GM18519 (cell line): ENCODE results near the gene AGMAT.

Experiments
- ATAC-seq: cut with Tn5 transposase; IDR thresholded peaks from one replicate; pipeline ENCODE4 v1.9.1; 2021; ENCODE audit warnings: mild to moderate bottlenecking, moderate library complexity; ENCODE audit not compliant: unreplicated experiment, low FRiP score

The AGMAT gene

GRCh38 chr1:15584489-15585363, at the start of gene AGMAT:
AGMAT (minus strand) TSS chr1:15585051; CDS start chr1:15584967, 84 bp downstream.
- no peak for ATAC-seq

- ATAC-seq, result no peak
Measured at GRCh38 chr1:15633756-15634420, 49.0 kb upstream of the AGMAT start.

- no peak for ATAC-seq
Measured at GRCh38 chr1:15628003-15628402, 43.2 kb upstream of the AGMAT start.

GRCh38 chr1:15627343-15627988, 42.6 kb upstream of the AGMAT start:
- no peak for ATAC-seq

GRCh38 chr1:15626269-15626950, 41.6 kb upstream of the AGMAT start:
- no peak for ATAC-seq

- ATAC-seq, result no peak
Measured at GRCh38 chr1:15625056-15625917, 40.4 kb upstream of the AGMAT start.

- ATAC-seq, result no peak
Measured at GRCh38 chr1:15624133-15624714, 39.4 kb upstream of the AGMAT start.

GRCh38 chr1:15623435-15623834, 38.6 kb upstream of the AGMAT start:
- no peak for ATAC-seq

- ATAC-seq, result no peak
Measured at GRCh38 chr1:15622712-15623373, 38.0 kb upstream of the AGMAT start.

GRCh38 chr1:15621975-15622374, 37.1 kb upstream of the AGMAT start:
- ATAC-seq, result no peak

- ATAC-seq, result no peak
Measured at GRCh38 chr1:15620902-15621682, 36.2 kb upstream of the AGMAT start.

GRCh38 chr1:15620155-15620545, 35.3 kb upstream of the AGMAT start:
- no peak for ATAC-seq

GRCh38 chr1:15618655-15619525, 34.0 kb upstream of the AGMAT start:
- ATAC-seq, result no peak

- ATAC-seq, result no peak
Measured at GRCh38 chr1:15618077-15618654, 33.3 kb upstream of the AGMAT start.

GRCh38 chr1:15617173-15618076, 32.6 kb upstream of the AGMAT start, which contains the start of gene DDI2:
DDI2 (plus strand) TSS chr1:15617458; CDS start chr1:15617671, 213 bp downstream.
- peak; percentile 45 for ATAC-seq
